Measurements from ENCODE around the gene RNGTT. TPM values are rescaled to one million over a fixed set of nuclear protein-coding genes. Genes with fewer than 3 reads are reported as not detected.

RNGTT gene
- total and polyA plus RNA-seq, 7 donors, result 3.0 to 14.7 (median 10.0) TPM

DNA sequence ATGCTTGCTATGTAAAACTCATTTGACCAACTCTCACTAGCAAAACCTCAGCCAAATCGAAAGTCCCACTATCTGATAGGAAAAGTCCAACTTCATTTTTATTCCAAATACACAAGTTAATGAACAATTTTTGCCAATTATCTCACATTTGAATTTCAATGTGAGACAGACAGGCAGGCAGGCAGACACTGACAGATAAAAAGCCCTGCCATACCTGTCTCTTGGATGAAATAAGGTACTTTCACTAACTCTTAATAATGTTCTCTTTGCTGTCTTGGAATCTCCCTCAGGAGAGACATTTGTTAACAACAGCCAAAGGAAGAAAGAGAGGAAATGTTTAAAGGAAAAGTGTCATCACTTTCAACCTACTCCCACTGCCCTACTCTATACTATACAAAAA is 82.0 kb downstream of the RNGTT start:
- no peak for TF ChIP-seq POLR2AphosphoS5 (IDR thresholded peaks at IDR 0.05)
- TF ChIP-seq POLR2A (IDR thresholded peaks at IDR 0.05), result no peak
- DNase-seq, result no peak
- H3K27me3 ChIP-seq, result no peaks in the 10 kb centered on the region

DNA sequence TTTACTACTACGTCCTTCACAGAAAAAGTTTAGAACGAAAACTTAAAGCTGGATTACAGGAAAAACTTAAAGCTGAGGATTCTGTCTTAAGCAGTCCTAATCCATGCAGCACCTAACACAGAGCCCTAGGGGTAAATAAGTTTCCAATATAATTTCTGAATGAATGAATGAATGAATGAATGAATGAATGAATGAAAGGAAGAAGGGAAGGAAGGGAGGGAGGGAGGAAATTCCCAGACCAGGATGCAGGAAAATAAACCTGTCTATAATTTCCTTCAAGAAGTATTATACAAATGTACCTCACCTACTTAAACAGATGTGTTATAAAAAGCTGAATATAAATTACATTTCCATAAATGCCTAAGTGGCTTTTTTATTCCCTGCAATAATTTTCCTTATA is 83.4 kb downstream of the RNGTT start:
- TF ChIP-seq POLR2AphosphoS5 (IDR thresholded peaks at IDR 0.05), result no peak
- no peak for TF ChIP-seq EP300 (IDR thresholded peaks at IDR 0.05)
- no peak for TF ChIP-seq POLR2A (IDR thresholded peaks at IDR 0.05)
- TF ChIP-seq, protein P1, sequence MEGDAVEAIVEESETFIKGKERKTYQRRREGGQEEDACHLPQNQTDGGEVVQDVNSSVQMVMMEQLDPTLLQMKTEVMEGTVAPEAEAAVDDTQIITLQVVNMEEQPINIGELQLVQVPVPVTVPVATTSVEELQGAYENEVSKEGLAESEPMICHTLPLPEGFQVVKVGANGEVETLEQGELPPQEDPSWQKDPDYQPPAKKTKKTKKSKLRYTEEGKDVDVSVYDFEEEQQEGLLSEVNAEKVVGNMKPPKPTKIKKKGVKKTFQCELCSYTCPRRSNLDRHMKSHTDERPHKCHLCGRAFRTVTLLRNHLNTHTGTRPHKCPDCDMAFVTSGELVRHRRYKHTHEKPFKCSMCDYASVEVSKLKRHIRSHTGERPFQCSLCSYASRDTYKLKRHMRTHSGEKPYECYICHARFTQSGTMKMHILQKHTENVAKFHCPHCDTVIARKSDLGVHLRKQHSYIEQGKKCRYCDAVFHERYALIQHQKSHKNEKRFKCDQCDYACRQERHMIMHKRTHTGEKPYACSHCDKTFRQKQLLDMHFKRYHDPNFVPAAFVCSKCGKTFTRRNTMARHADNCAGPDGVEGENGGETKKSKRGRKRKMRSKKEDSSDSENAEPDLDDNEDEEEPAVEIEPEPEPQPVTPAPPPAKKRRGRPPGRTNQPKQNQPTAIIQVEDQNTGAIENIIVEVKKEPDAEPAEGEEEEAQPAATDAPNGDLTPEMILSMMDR (IDR thresholded peaks at IDR 0.05), result no peak
- WGBS, 2 donors, result 94 to 98% methylated on average over 2 of the region's 2 CpGs
- no peak for DNase-seq
- no peaks in the 10 kb centered on the region for H3K36me3 ChIP-seq
- no peaks in the 10 kb centered on the region for H3K27me3 ChIP-seq
- no peaks in the 10 kb centered on the region for H3K9me3 ChIP-seq
- H3K27ac ChIP-seq, result no peak overlapping the region
- intact Hi-C loops (cut with DNase I), result no loop called here
- H3K4me3 ChIP-seq, result no peak overlapping the region
- no peaks in the 10 kb centered on the region for H3K4me1 ChIP-seq

More for the DNA sequence above, 82.0 kb downstream of the RNGTT start:
- no peaks in the 10 kb centered on the region for H3K9me3 ChIP-seq
- WGBS, 2 donors, result 87 to 88% methylated on average over 1 of the region's 1 CpG
- H3K4me3 ChIP-seq, result no peak overlapping the region
- no peaks in the 10 kb centered on the region for H3K36me3 ChIP-seq
- H3K27ac ChIP-seq, result no peak overlapping the region
- intact Hi-C loops (cut with DNase I), result no loop called here
- H3K4me1 ChIP-seq, result no peaks in the 10 kb centered on the region

DNA sequence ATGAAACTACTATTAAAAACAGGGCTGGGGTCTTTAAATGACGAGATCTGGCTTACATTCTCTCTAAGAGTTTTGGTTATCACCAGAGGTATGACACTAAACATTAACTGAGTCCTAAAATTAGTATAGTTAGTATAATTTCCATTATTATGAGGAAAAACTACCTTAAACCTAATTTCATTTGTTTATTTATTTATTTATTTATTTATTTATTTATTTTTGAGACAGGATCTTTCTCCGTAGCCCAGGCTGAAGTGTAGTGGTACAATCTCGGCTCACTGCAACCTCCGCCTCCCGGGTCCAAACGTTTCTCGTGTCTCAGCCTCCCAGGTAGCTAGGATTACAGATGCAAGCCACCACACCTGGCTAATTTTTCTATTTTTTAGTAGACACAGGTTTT is 85.5 kb downstream of the RNGTT start:
- WGBS, 2 donors, result 96% methylated on average over 7 of the region's 7 CpGs
- Histone ChIP-seq H3K27me3 (no peaks in the 10 kb centered on the region), H3K9me3 (no peaks in the 10 kb centered on the region), H3K4me1 (no peaks in the 10 kb centered on the region), H3K27ac (no peak overlapping the region), H3K36me3 (no peaks in the 10 kb centered on the region), H3K4me3 (no peak overlapping the region)
- intact Hi-C loops (cut with DNase I), result loop anchor here (10.0 kb wide), 1 partner anchor 1483 kb away; no protein-coding TSS in a partner anchor
- TF ChIP-seq POLR2A (IDR thresholded peaks at IDR 0.05) (no peak), EP300 (IDR thresholded peaks at IDR 0.05) (no peak), POLR2AphosphoS5 (IDR thresholded peaks at IDR 0.05) (no peak)
- TF ChIP-seq, protein P1 (IDR thresholded peaks at IDR 0.05), result no peak
- DNase-seq, result no peak

DNA sequence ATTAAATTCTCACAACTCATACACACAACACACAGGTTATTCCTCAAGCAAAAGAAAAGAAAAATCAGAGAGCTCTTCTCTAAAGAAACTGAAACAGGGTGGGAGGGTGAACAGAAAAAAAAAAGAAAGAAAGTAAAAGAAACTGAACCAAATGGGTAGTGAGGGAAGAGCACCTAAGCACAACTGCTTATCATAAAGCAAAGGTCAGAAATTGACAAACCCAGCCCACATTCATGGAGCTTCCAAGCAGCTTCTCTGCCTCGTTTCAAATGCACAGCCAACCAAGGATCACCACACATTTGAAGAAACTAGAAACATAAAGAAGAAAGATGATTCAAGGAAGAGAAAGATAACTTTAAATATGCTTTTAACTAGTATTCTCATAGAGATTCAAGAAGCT is 90.5 kb downstream of the RNGTT start:
- no peaks in the 10 kb centered on the region for H3K27me3 ChIP-seq
- DNase-seq, result no peak
- WGBS, 2 donors, result 17 to 61% methylated on average over 1 of the region's 1 CpG
- H3K4me3 ChIP-seq, result no peak overlapping the region
- H3K27ac ChIP-seq, result no peak overlapping the region
- TF ChIP-seq, protein P1 (IDR thresholded peaks at IDR 0.05), result no peak
- no peak for TF ChIP-seq POLR2AphosphoS5 (IDR thresholded peaks at IDR 0.05)
- TF ChIP-seq EP300 (IDR thresholded peaks at IDR 0.05), result no peak
- TF ChIP-seq POLR2A (IDR thresholded peaks at IDR 0.05), result no peak
- intact Hi-C loops (cut with DNase I), result loop anchor here (5.0 to 10.0 kb wide), 2 partner anchors 946 to 1478 kb away; no protein-coding TSS in a partner anchor
- peaks cover 0 to 2% (median 0%) of the 10 kb centered on the region in 4 donors for H3K4me1 ChIP-seq
- H3K9me3 ChIP-seq, result no peaks in the 10 kb centered on the region
- H3K36me3 ChIP-seq, result no peaks in the 10 kb centered on the region

DNA sequence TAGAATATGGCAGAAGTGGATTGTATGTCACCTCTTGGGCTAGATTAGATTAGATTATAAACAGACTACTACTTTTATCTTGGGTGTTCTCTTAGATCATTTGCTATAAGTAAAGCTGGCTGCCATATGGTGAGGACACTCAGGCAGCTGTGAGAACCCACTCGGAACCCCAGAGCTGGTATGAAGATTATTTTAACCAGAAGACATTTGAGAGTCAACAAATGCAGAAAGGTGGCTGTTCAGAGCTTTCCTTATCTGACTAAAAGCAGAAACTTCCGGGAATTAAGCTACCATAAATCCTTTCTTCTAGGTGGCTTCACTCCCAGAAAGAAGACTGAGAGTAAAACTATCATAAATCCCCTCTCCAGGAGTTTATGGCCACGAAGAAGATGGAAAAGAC is 91.9 kb downstream of the RNGTT start:
- H3K4me3 ChIP-seq, result no peak overlapping the region
- H3K9me3 ChIP-seq, result no peaks in the 10 kb centered on the region
- no peaks in the 10 kb centered on the region for H3K27me3 ChIP-seq
- 22 to 59% methylated on average over 3 of the region's 3 CpGs for WGBS, 2 donors
- no peaks in the 10 kb centered on the region for H3K36me3 ChIP-seq
- no peak overlapping the region for H3K27ac ChIP-seq
- no peak for TF ChIP-seq POLR2AphosphoS5 (IDR thresholded peaks at IDR 0.05)
- TF ChIP-seq POLR2A (IDR thresholded peaks at IDR 0.05), result no peak
- TF ChIP-seq, protein P1 (IDR thresholded peaks at IDR 0.05), result no peak
- no peak for TF ChIP-seq EP300 (IDR thresholded peaks at IDR 0.05)
- intact Hi-C loops (cut with DNase I), result loop anchor here (5.0 to 10.0 kb wide), 2 partner anchors 944 to 1477 kb away; no protein-coding TSS in a partner anchor
- DNase-seq, result no peak
- H3K4me1 ChIP-seq, result peaks cover 0 to 3% (median 1%) of the 10 kb centered on the region in 4 donors
